ENCODE results near the gene DNASE1L2. TPM values are rescaled to one million over a fixed set of nuclear protein-coding genes. Genes with fewer than 3 reads are reported as not detected.

DNASE1L2 gene
- total and polyA plus RNA-seq, 4 donors = 0.13 to 0.67 (median 0.28) TPM

GRCh38 chr16:2271848-2272461 is 35.7 kb downstream of the DNASE1L2 start:
- WGBS = 97% methylated on average over 14 of the region's 14 CpGs
- Histone ChIP-seq H3K4me1 (ENCODE audit: control insufficient read depth in 4 of 4, insufficient read depth in 4 of 4, low read length in 3 of 4) (peaks cover 8 to 16% (median 13%) of the 10 kb centered on the region in 4 donors), H3K27me3 (ENCODE audit: control insufficient read depth in 4 of 4, insufficient read depth in 4 of 4, low read length in 3 of 4) (no peaks in the 10 kb centered on the region), H3K9ac (ENCODE audit: low read depth in 1 of 2, low read length in 2 of 2) (no peak overlapping the region), H3K27ac (ENCODE audit: low read depth in 1 of 2, low read length in 2 of 2) (no peak overlapping the region), H3K9me3 (ENCODE audit: control insufficient read depth in 4 of 4, low read length in 3 of 4) (no peaks in the 10 kb centered on the region), H3K4me3 (ENCODE audit: low read depth in 1 of 3, low read length in 3 of 3) (no peak overlapping the region), H3K36me3 (ENCODE audit: control insufficient read depth in 4 of 4, insufficient read depth in 3 of 4, low read depth in 1 of 4, low read length in 3 of 4) (no peaks in the 10 kb centered on the region)
- TF ChIP-seq FOXA2 (IDR thresholded peaks at IDR 0.05) (no peak), HNF4A (conservative IDR thresholded peaks at IDR 0.05) (no peak), EGR1 (IDR thresholded peaks at IDR 0.05; ENCODE audit: low read depth in 2 of 2) (no peak), REST (IDR thresholded peaks at IDR 0.05) (no peak), MAX (IDR thresholded peaks at IDR 0.05) (no peak), TAF1 (conservative IDR thresholded peaks at IDR 0.05) (no peak), SP1 (IDR thresholded peaks at IDR 0.05) (no peak), YY1 (IDR thresholded peaks at IDR 0.05) (no peak), NR2F2 (IDR thresholded peaks at IDR 0.05) (no peak), JUND (IDR thresholded peaks at IDR 0.05) (no peak)
- no peak for DNase-seq (ENCODE audit: low spot score)

GRCh38 chr16:2273484-2273883 is 37.2 kb downstream of the DNASE1L2 start:
- Histone ChIP-seq H3K9me3 (ENCODE audit: control insufficient read depth in 4 of 4, low read length in 3 of 4) (no peaks in the 10 kb centered on the region), H3K4me1 (ENCODE audit: control insufficient read depth in 4 of 4, insufficient read depth in 4 of 4, low read length in 3 of 4) (peaks cover 8 to 16% (median 13%) of the 10 kb centered on the region in 4 donors), H3K9ac (ENCODE audit: low read depth in 1 of 2, low read length in 2 of 2) (no peak overlapping the region), H3K27ac (ENCODE audit: low read depth in 1 of 2, low read length in 2 of 2) (no peak overlapping the region), H3K36me3 (ENCODE audit: control insufficient read depth in 4 of 4, insufficient read depth in 3 of 4, low read depth in 1 of 4, low read length in 3 of 4) (no peaks in the 10 kb centered on the region), H3K4me3 (ENCODE audit: low read depth in 1 of 3, low read length in 3 of 3) (no peak overlapping the region), H3K27me3 (ENCODE audit: control insufficient read depth in 4 of 4, insufficient read depth in 4 of 4, low read length in 3 of 4) (no peaks in the 10 kb centered on the region)
- no peak for DNase-seq (ENCODE audit: low spot score)
- TF ChIP-seq YY1 (IDR thresholded peaks at IDR 0.05) (no peak), NR2F2 (IDR thresholded peaks at IDR 0.05) (no peak), TAF1 (conservative IDR thresholded peaks at IDR 0.05) (no peak), FOXA1 (IDR thresholded peaks at IDR 0.05) (no peak), HNF4A (conservative IDR thresholded peaks at IDR 0.05) (no peak), GABPA (IDR thresholded peaks at IDR 0.05 in 1 of 2, conservative IDR thresholded peaks at IDR 0.05 in 1 of 2) (no peak)
- 82% methylated on average over 16 of the region's 16 CpGs for WGBS

GRCh38 chr16:2273931-2274330 is 37.7 kb downstream of the DNASE1L2 start:
- H3K9ac ChIP-seq (ENCODE audit: low read depth in 1 of 2, low read length in 2 of 2) = no peak overlapping the region
- WGBS = 85% methylated on average over 10 of the region's 10 CpGs
- no peak for DNase-seq (ENCODE audit: low spot score)
- H3K4me1 ChIP-seq (ENCODE audit: control insufficient read depth in 4 of 4, insufficient read depth in 4 of 4, low read length in 3 of 4) = peaks cover 8 to 12% (median 10%) of the 10 kb centered on the region in 4 donors
- H3K27ac ChIP-seq (ENCODE audit: low read depth in 1 of 2, low read length in 2 of 2) = no peak overlapping the region
- no peak overlapping the region for H3K4me3 ChIP-seq (ENCODE audit: low read depth in 1 of 3, low read length in 3 of 3)
- no peaks in the 10 kb centered on the region for H3K27me3 ChIP-seq (ENCODE audit: control insufficient read depth in 4 of 4, insufficient read depth in 4 of 4, low read length in 3 of 4)
- H3K9me3 ChIP-seq (ENCODE audit: control insufficient read depth in 4 of 4, low read length in 3 of 4) = no peaks in the 10 kb centered on the region
- no peak for TF ChIP-seq HNF4A (conservative IDR thresholded peaks at IDR 0.05)
- TF ChIP-seq REST (IDR thresholded peaks at IDR 0.05) = no peak
- no peak for TF ChIP-seq FOXA2 (IDR thresholded peaks at IDR 0.05)
- TF ChIP-seq NR2F2 (IDR thresholded peaks at IDR 0.05) = no peak
- no peak for TF ChIP-seq SP1 (IDR thresholded peaks at IDR 0.05)
- TF ChIP-seq FOXA1 (IDR thresholded peaks at IDR 0.05) = no peak
- no peak for TF ChIP-seq CTCF (IDR thresholded peaks at IDR 0.05; ENCODE audit: low read depth, low read length, missing input control)
- TF ChIP-seq ZBTB33 (IDR thresholded peaks at IDR 0.05) = no peak
- TF ChIP-seq YY1 (IDR thresholded peaks at IDR 0.05) = no peak
- no peaks in the 10 kb centered on the region for H3K36me3 ChIP-seq (ENCODE audit: control insufficient read depth in 4 of 4, insufficient read depth in 3 of 4, low read depth in 1 of 4, low read length in 3 of 4)

Data from liver (tissue), 9 donors.